Neuronal stem cell (in vitro differentiated cells): ENCODE results near the gene SYT3.
A peak's percentile ranks its signal among the peaks of the same experiment; 100 is the strongest.

Source experiments
- DNase-seq: peaks from one replicate; pipeline ENCODE4 v3.0.0-alpha.2; 2013; ENCODE audit warnings: low spot score
- H2AFZ ChIP-seq: one replicate; pipeline ENCODE4 v1.6.1; 2013; ENCODE audit warnings: mild to moderate bottlenecking, low read length, inconsistent platforms
- H2AK5ac ChIP-seq: 2 replicates; pipeline ENCODE4 v1.6.1; 2013; ENCODE audit warnings: low read depth, mild to moderate bottlenecking, inconsistent platforms, low read length, moderate library complexity, mixed read lengths
- H2BK120ac ChIP-seq: 2 replicates; pipeline ENCODE4 v1.6.1; 2013; ENCODE audit warnings: low read depth, mild to moderate bottlenecking, inconsistent platforms, low read length, moderate library complexity, mixed read lengths
- H2BK12ac ChIP-seq: one replicate; pipeline ENCODE4 v1.6.1; 2013; ENCODE audit warnings: low read length, inconsistent platforms
- H2BK15ac ChIP-seq: 2 replicates; pipeline ENCODE4 v1.6.1; 2013; ENCODE audit warnings: mild to moderate bottlenecking, low read length, inconsistent platforms, mixed read lengths
- H2BK5ac ChIP-seq: one replicate; pipeline ENCODE4 v1.6.1; 2013; ENCODE audit warnings: inconsistent platforms, mild to moderate bottlenecking, low read length, moderate library complexity
- H3K14ac ChIP-seq: one replicate; pipeline ENCODE4 v1.6.1; 2013; ENCODE audit warnings: low read length, inconsistent platforms
- H3K18ac ChIP-seq: 2 replicates; pipeline ENCODE4 v1.6.1; 2013; ENCODE audit warnings: low read length, inconsistent platforms
- H3K23ac ChIP-seq: 2 replicates; pipeline ENCODE4 v1.6.1; 2013; ENCODE audit warnings: low read depth, mild to moderate bottlenecking, mixed read lengths, low read length, inconsistent platforms; ENCODE audit not compliant: poor library complexity
- H3K27ac ChIP-seq: replicated peaks from 3 replicates; pipeline ENCODE4 v1.5.1; 2013; ENCODE audit warnings: low read length, inconsistent platforms
- H3K27me3 ChIP-seq, 3 experiments: 2 replicates each; pipeline ENCODE4 v1.6.1; 2013; ENCODE audit warnings: low read length in 3 of 3, mild to moderate bottlenecking in 2 of 3, inconsistent platforms in 1 of 3, low read depth in 1 of 3, mixed read lengths in 1 of 3, moderate library complexity in 1 of 3; ENCODE audit not compliant: control insufficient read depth in 3 of 3, insufficient read depth in 3 of 3
- H3K36me3 ChIP-seq, 2 donors: replicated peaks in 1 of 2; 2 replicates each; pipeline ENCODE4 v1.6.1; 2013; ENCODE audit warnings: low read length in 2 of 2; ENCODE audit not compliant: control insufficient read depth in 2 of 2, insufficient read depth in 2 of 2
- H3K4ac ChIP-seq: 2 replicates; pipeline ENCODE4 v1.6.1; 2013; ENCODE audit warnings: inconsistent platforms, mild to moderate bottlenecking, low read length, moderate library complexity
- H3K4me1 ChIP-seq, 2 donors: 1 replicate in 1 of 2; 2 replicates in 1 of 2; pipeline ENCODE4 v1.6.1; 2013; ENCODE audit warnings: low read length in 2 of 2, low read depth in 1 of 2; ENCODE audit not compliant: control insufficient read depth in 2 of 2, insufficient read depth in 1 of 2
- H3K4me2 ChIP-seq: one replicate; pipeline ENCODE4 v1.6.1; 2013; ENCODE audit warnings: mild to moderate bottlenecking, low read length, inconsistent platforms; ENCODE audit not compliant: insufficient read depth, poor library complexity, severe bottlenecking
- H3K4me3 ChIP-seq, 2 donors: 2 replicates each; pipeline ENCODE4 v1.5.1; 2013; ENCODE audit warnings: low read length in 2 of 2, mild to moderate bottlenecking in 2 of 2, inconsistent platforms in 1 of 2, moderate library complexity in 1 of 2
- H3K79me1 ChIP-seq: one replicate; pipeline ENCODE4 v1.6.1; 2013; ENCODE audit warnings: low read depth, mild to moderate bottlenecking, inconsistent platforms, low read length, moderate library complexity
- H3K9ac ChIP-seq: one replicate; pipeline ENCODE4 v1.6.1; 2013; ENCODE audit warnings: mild to moderate bottlenecking, low read depth, low read length, inconsistent platforms; ENCODE audit not compliant: poor library complexity
- H3K9me3 ChIP-seq, 2 donors: replicated peaks in 1 of 2; 2 replicates each; pipeline versions ENCODE3 to v1.6.1; 2013; ENCODE audit warnings: low read length in 2 of 2, mild to moderate bottlenecking in 2 of 2, inconsistent platforms in 1 of 2, low read depth in 1 of 2, mixed read lengths in 1 of 2, moderate library complexity in 1 of 2; ENCODE audit not compliant: control insufficient read depth in 2 of 2, insufficient read depth in 1 of 2
- H4K8ac ChIP-seq: one replicate; pipeline ENCODE4 v1.6.1; 2013; ENCODE audit warnings: low read depth, mild to moderate bottlenecking, inconsistent platforms, low read length, moderate library complexity
- H4K91ac ChIP-seq: one replicate; pipeline ENCODE4 v1.6.1; 2013; ENCODE audit warnings: low read length, low read depth, mild to moderate bottlenecking, inconsistent platforms; ENCODE audit not compliant: poor library complexity
- WGBS, 2 donors: extraction: QIAGEN DNeasy Blood & Tissue Kit; methylation state at CpG; one replicate each; pipeline ENCODE4 v1.1.7; 2013; ENCODE audit warnings: missing lambda C conversion rate in 2 of 2, mixed read lengths in 1 of 2; ENCODE audit not compliant: insufficient read length in 2 of 2, insufficient replicate concordance in 1 of 2; ENCODE audit errors: extremely low coverage in 2 of 2; 5-methylcytosine and 5-hydroxymethylcytosine counted together

SYT3 gene

DNA sequence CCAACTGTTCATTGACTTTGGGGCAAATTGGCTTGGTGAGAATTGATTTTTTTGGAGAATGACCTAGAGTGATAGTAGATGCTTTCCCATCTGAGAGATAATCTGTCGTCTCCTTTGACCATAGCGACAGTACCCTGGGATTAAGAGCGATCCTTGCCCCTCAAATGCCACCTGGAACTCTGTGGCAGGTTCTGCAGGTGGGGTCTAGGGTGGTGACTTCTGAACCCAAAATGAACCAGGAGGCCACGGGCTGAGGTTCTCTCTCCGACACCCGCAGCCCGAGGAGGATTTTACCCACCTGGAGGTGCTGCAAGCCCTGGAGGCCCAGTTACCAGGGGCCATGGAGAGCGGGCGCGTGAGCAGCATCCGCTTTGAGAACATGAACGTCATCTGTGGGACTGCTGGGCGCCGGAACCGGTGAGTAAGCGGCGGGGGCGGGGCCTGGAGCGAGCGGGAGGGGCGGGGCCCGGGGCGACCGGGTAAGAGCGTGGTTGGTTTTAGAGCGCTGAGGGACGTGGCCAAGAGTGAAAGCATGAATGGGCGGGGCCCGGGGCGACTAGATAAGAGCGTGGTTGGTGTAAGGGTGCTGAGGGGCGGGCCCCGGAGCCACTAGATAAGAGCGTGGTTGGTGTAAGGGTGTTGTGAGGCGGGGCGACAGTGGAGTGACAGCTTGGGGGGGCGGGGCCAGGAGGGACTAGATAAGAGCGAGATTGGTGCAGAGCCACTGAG, 18.2 kb upstream of the SYT3 start:
- WGBS, 2 donors = no CpG with 5 or more reads among the region's 38 CpGs
- Histone ChIP-seq H2AFZ (peak overlapping the region; percentile 92), H3K27ac (peak overlapping the region; percentile 72)

DNA sequence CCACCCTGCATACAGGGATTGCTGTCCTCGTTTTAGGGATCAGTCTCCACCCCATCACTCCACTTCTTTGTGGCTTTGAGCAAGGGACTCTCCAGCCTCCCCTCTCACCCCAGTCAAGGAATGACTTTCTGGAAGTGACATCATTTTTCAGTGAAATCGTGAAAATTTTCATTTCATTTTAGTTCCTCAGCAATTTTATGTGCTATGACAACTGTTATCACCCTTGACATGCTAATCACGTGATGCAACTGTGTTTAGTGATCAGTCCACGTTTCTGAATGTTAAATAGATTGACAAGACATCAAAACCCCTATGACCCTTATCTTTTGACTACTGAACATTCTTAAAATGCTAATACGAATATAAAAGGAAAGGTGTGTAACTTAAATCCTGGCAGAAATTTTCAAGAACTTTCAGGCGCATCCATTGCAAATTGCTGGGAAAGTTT, 17.6 kb upstream of the SYT3 start:
- Histone ChIP-seq H3K23ac (no peak overlapping the region), H3K4me1 (peaks cover 21 to 29% of the 10 kb centered on the region in 2 donors), H3K9ac (no peak overlapping the region), H2AFZ (peak overlapping the region; percentile 92), H3K14ac (no peak overlapping the region), H3K4me3 (peak overlapping the region in 1 of 2 donors; percentile 67), H3K27ac (no peak overlapping the region), H3K4me2 (no peak overlapping the region), H3K27me3 (no peaks in the 10 kb centered on the region), H2BK120ac (no peak overlapping the region), H4K91ac (no peak overlapping the region), H2BK5ac (no peak overlapping the region), H3K79me1 (no peaks in the 10 kb centered on the region), H3K9me3 (peaks cover 0 to 4% of the 10 kb centered on the region in 2 donors), H3K18ac (no peak overlapping the region), H2BK12ac (no peak overlapping the region), H3K36me3 (no peaks in the 10 kb centered on the region), H2AK5ac (no peak overlapping the region), H4K8ac (no peak overlapping the region), H3K4ac (no peak overlapping the region), H2BK15ac (no peak overlapping the region)
- no peak for DNase-seq
- WGBS, 2 donors = no CpG with 5 or more reads among the region's 6 CpGs

More for the DNA sequence above, 18.2 kb upstream of the SYT3 start:
- Histone ChIP-seq H3K14ac (no peak overlapping the region), H3K4me2 (peak overlapping the region; percentile 99), H3K18ac (peak overlapping the region; percentile 84), H3K9ac (peak overlapping the region; percentile 85), H2BK5ac (peak overlapping the region; percentile 100), H2BK120ac (no peak overlapping the region), H3K4ac (no peak overlapping the region), H3K79me1 (no peaks in the 10 kb centered on the region), H3K4me3 (peak overlapping the region; percentile 67 to 91), H2BK15ac (no peak overlapping the region), H3K23ac (peak overlapping the region; percentile 94), H3K36me3 (no peaks in the 10 kb centered on the region), H4K8ac (no peak overlapping the region), H3K4me1 (peaks cover 23 to 31% of the 10 kb centered on the region in 2 donors), H2AK5ac (no peak overlapping the region), H3K27me3 (no peaks in the 10 kb centered on the region), H3K9me3 (peaks cover 0 to 4% of the 10 kb centered on the region in 2 donors), H4K91ac (no peak overlapping the region), H2BK12ac (no peak overlapping the region)
- peak; percentile 100 for DNase-seq

DNA sequence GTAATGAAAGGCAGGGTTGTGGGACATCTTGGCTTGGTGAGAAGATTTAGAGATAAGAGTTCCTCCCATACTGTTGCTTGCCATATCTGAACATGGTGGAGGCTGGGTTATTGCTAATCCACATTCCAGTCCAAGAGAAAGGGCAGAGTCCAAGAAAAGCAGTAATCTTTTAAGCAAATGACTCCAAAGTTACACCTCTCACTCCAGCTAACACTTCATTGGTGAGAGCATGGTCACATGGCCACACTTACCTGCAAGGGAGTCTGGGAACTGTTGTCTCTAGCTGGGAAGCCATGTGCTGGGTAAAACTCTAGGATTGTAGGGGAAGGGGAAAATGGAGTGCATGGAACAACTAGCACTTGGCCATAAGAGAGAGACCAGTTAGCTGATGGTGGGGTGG, 15.2 kb upstream of the SYT3 start:
- Histone ChIP-seq H3K18ac (no peak overlapping the region), H3K4ac (no peak overlapping the region), H3K4me3 (no peak overlapping the region), H3K27ac (no peak overlapping the region), H3K4me1 (peaks cover 7 to 10% of the 10 kb centered on the region in 2 donors), H2BK120ac (no peak overlapping the region), H2BK12ac (no peak overlapping the region), H2AFZ (no peak overlapping the region), H3K23ac (no peak overlapping the region), H3K27me3 (no peaks in the 10 kb centered on the region), H3K79me1 (no peaks in the 10 kb centered on the region), H2BK5ac (no peak overlapping the region), H2BK15ac (no peak overlapping the region), H3K9ac (no peak overlapping the region), H4K8ac (no peak overlapping the region), H2AK5ac (peak overlapping the region; percentile 67), H3K4me2 (no peak overlapping the region), H3K14ac (no peak overlapping the region), H4K91ac (no peak overlapping the region), H3K9me3 (peaks cover 0 to 4% of the 10 kb centered on the region in 2 donors), H3K36me3 (no peaks in the 10 kb centered on the region)
- no peak for DNase-seq

DNA sequence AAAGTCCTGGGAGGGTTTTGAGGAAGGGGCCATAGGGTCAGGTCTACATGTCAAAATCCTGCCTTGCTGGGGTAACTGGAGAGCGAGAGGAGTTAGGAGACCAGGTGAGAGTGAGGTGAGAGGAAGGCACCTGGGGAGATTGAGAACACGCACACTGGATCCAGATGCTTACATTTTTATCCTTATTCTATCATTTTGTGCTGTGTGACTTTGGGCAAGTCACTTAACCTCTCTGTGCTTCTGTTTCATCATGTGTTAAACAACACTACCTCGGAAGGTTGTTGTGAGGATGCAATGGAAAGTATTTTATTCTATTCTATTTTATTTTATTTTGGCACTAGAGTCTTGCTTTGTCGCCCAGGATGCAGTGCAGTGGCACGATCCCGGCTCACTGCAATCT, 13.0 kb upstream of the SYT3 start:
- Histone ChIP-seq H2BK12ac (no peak overlapping the region), H2AFZ (no peak overlapping the region), H3K27me3 (no peaks in the 10 kb centered on the region), H4K91ac (no peak overlapping the region), H3K23ac (no peak overlapping the region), H3K36me3 (no peaks in the 10 kb centered on the region), H3K4ac (no peak overlapping the region), H2BK5ac (no peak overlapping the region), H4K8ac (no peak overlapping the region), H3K27ac (no peak overlapping the region), H3K9me3 (peaks cover 0 to 2% of the 10 kb centered on the region in 2 donors), H3K18ac (no peak overlapping the region), H3K79me1 (no peaks in the 10 kb centered on the region), H3K9ac (no peak overlapping the region), H3K4me3 (no peak overlapping the region), H3K4me1 (peaks cover 14 to 16% of the 10 kb centered on the region in 2 donors), H2BK120ac (no peak overlapping the region), H2AK5ac (no peak overlapping the region), H3K14ac (no peak overlapping the region), H3K4me2 (no peak overlapping the region), H2BK15ac (no peak overlapping the region)
- WGBS, 2 donors = no CpG with 5 or more reads among the region's 6 CpGs
- no peak for DNase-seq
